ENCODE results near the gene URI1.
"Not testable (repeated sequence)": the region's sequence is repeated elsewhere in the genome, so short reads cannot be mapped to it uniquely, and the experiment has no call there.

URI1 gene

GRCh38 chr19:29914933-29915332, 27.1 kb upstream of the URI1 start:
- no peak overlapping the region for H3K4me3 ChIP-seq (ENCODE audit: low read depth, low read length)
- no peak for DNase-seq (ENCODE audit: low read depth)

GRCh38 chr19:29915832-29916231, 26.2 kb upstream of the URI1 start:
- DNase-seq (ENCODE audit: low read depth); H3K4me3 ChIP-seq (ENCODE audit: low read depth, low read length): not testable (repeated sequence)

More at GRCh38 chr19:29914933-29915332, 27.1 kb upstream of the URI1 start:
- no peak for TF ChIP-seq CTCF (IDR thresholded peaks at IDR 0.05; ENCODE audit: insufficient read depth, low read depth, low read length, missing control alignments)

- no peak for TF ChIP-seq CTCF (IDR thresholded peaks at IDR 0.05; ENCODE audit: insufficient read depth, low read depth, low read length, missing control alignments)
- no peak overlapping the region for H3K4me3 ChIP-seq (ENCODE audit: low read depth, low read length)
- no peak for DNase-seq (ENCODE audit: low read depth)
Observed at GRCh38 chr19:29917911-29918310, 24.1 kb upstream of the URI1 start.

- DNase-seq (ENCODE audit: low read depth), result no peak
- no peak for TF ChIP-seq CTCF (IDR thresholded peaks at IDR 0.05; ENCODE audit: insufficient read depth, low read depth, low read length, missing control alignments)
- H3K4me3 ChIP-seq (ENCODE audit: low read depth, low read length), result no peak overlapping the region
Observed at GRCh38 chr19:29918891-29919290, 23.1 kb upstream of the URI1 start.

- no peak for DNase-seq (ENCODE audit: low read depth)
- no peak overlapping the region for H3K4me3 ChIP-seq (ENCODE audit: low read depth, low read length)
- TF ChIP-seq CTCF (IDR thresholded peaks at IDR 0.05; ENCODE audit: insufficient read depth, low read depth, low read length, missing control alignments), result no peak
Observed at GRCh38 chr19:29922972-29923371, 19.1 kb upstream of the URI1 start.

GRCh38 chr19:29923653-29924052, 18.4 kb upstream of the URI1 start:
- H3K4me3 ChIP-seq (ENCODE audit: low read depth, low read length), result no peak overlapping the region
- peak; percentile 6 for TF ChIP-seq CTCF (IDR thresholded peaks at IDR 0.05; ENCODE audit: insufficient read depth, low read depth, low read length, missing control alignments)
- DNase-seq (ENCODE audit: low read depth), result no peak

- no peak for TF ChIP-seq CTCF (IDR thresholded peaks at IDR 0.05; ENCODE audit: insufficient read depth, low read depth, low read length, missing control alignments)
- H3K4me3 ChIP-seq (ENCODE audit: low read depth, low read length), result no peak overlapping the region
- DNase-seq (ENCODE audit: low read depth), result no peak
Observed at GRCh38 chr19:29926031-29926430, 16.0 kb upstream of the URI1 start.
